PC-9 (cell line): ENCODE measurements around the gene WT1. TPM values are rescaled to one million over a fixed set of nuclear protein-coding genes. Genes with fewer than 3 reads are reported as not detected.

Source experiments
- BruUV-seq: library from RNA; stranded (reverse); fragments of 400-500 nt; replicated peaks from 2 replicates; lab custom pipeline; 2021; lab: Mats Ljungman, UMichigan
- CTCF ChIA-PET: fragments of 300-600 bp; sonication (Branson Sonifier 250); formaldehyde crosslinking; loops from one replicate; lab custom pipeline; 2022; ENCODE audit warnings: antibody characterized with exemption; lab: Charles Lee
- POLR2A ChIA-PET: fragments of 300-600 bp; sonication (Branson Sonifier 250); formaldehyde crosslinking; loops from one replicate; lab custom pipeline; 2022; ENCODE audit warnings: antibody characterized with exemption; ENCODE audit not compliant: unreplicated experiment; lab: Charles Lee
- DNase-seq, 2 experiments: peaks; one replicate each; pipeline versions ENCODE4 v3.0.0 to v3.0.0-alpha.2; 2015 to 2022; ENCODE audit warnings: mixed read lengths in 1 of 2
- H2AFZ ChIP-seq: fragments of 200-600 bp; sonication (generic); 2 replicates; pipeline ENCODE4 v1.8.1; 2017; ENCODE audit warnings: antibody characterized with exemption
- H3F3A ChIP-seq: fragments of 200-600 bp; sonication (generic); 2 replicates; pipeline ENCODE4 v1.8.1; 2017; ENCODE audit warnings: antibody characterized with exemption, mild to moderate bottlenecking, low read depth; ENCODE audit not compliant: insufficient read depth
- H3K27ac ChIP-seq: fragments of 200-600 bp; sonication (generic); 2 replicates; pipeline ENCODE4 v1.6.1; 2016; ENCODE audit warnings: mixed run types
- H3K27me3 ChIP-seq: fragments of 200-600 bp; sonication (generic); 2 replicates; pipeline ENCODE4 v1.6.1; 2016; ENCODE audit warnings: low read depth, mixed run types; ENCODE audit not compliant: insufficient read depth
- H3K36me3 ChIP-seq: fragments of 200-600 bp; sonication (generic); 2 replicates; pipeline ENCODE4 v1.6.1; 2016; ENCODE audit warnings: low read depth, mixed run types
- H3K4me1 ChIP-seq: fragments of 200-600 bp; sonication (generic); replicated peaks from 2 replicates; pipeline ENCODE4 v1.6.1; 2016; ENCODE audit warnings: mixed run types; ENCODE audit not compliant: insufficient read depth
- H3K4me2 ChIP-seq: fragments of 200-600 bp; sonication (generic); 2 replicates; pipeline ENCODE4 v1.6.1; 2017; ENCODE audit warnings: mixed run types
- H3K4me3 ChIP-seq: fragments of 200-600 bp; sonication (generic); 2 replicates; pipeline ENCODE4 v1.6.1; 2016; ENCODE audit warnings: mixed run types
- H3K79me2 ChIP-seq: fragments of 200-600 bp; sonication (generic); 2 replicates; pipeline ENCODE4 v1.6.1; 2017; ENCODE audit warnings: low read depth, mixed run types
- H3K9me2 ChIP-seq: fragments of 200-600 bp; sonication (generic); 2 replicates; pipeline ENCODE4 v1.8.1; 2017; ENCODE audit warnings: mild to moderate bottlenecking; ENCODE audit not compliant: insufficient read depth
- H3K9me3 ChIP-seq: fragments of 200-600 bp; sonication (generic); 2 replicates; pipeline ENCODE4 v1.8.1; 2016; ENCODE audit warnings: low read depth; ENCODE audit not compliant: insufficient read depth
- H4K20me1 ChIP-seq: fragments of 200-600 bp; sonication (generic); 2 replicates; pipeline ENCODE4 v1.8.1; 2017; ENCODE audit not compliant: insufficient read depth
- CTCF ChIP-seq: fragments of 200-600 bp; sonication (generic); conservative IDR thresholded peaks from 2 replicates; pipeline ENCODE4 v1.6.1; 2017; ENCODE audit warnings: mixed run types, antibody characterized with exemption, mild to moderate bottlenecking, moderate library complexity
- EZH2 ChIP-seq: fragments of 200-600 bp; sonication (generic); IDR thresholded peaks from 2 replicates; pipeline ENCODE4 v1.8.0; 2017; ENCODE audit warnings: antibody characterized with exemption, low read depth
- intact Hi-C: fragments of 100-400 bp; cut with micrococcal nuclease; formaldehyde crosslinking; loops from one replicate; pipeline ENCODE4 v1.10.0; 2022; ENCODE audit not compliant: unreplicated experiment
- total RNA-seq: library from RNA; stranded (reverse); gene quantifications from 2 replicates; pipeline ENCODE4 v1.2.3, GENCODE V29; 2021

Gene WT1
- total RNA-seq, 1 experiment from 2014 or later: not detected

GRCh38 chr11:32386770-32387377, 48.5 kb downstream of the WT1 start:
- no peaks in the 10 kb centered on the region for H3K9me3 ChIP-seq
- H2AFZ ChIP-seq: no peak overlapping the region
- intact Hi-C loops: loop anchor here (5.0 kb wide), 1 partner anchor 405 kb away; the partner anchor contains the start of gene CCDC73
- H3F3A ChIP-seq: no peaks in the 10 kb centered on the region
- H3K4me2 ChIP-seq: peak overlapping the region; percentile 15
- no peaks in the 10 kb centered on the region for H3K79me2 ChIP-seq
- CTCF ChIA-PET: no interaction called here
- H3K4me1 ChIP-seq: peaks cover 9% of the 10 kb centered on the region; the same call in 1 of the 2 replicates
- TF ChIP-seq EZH2: no peak
- TF ChIP-seq CTCF: no peak
- H3K27me3 ChIP-seq: peaks cover 21% of the 10 kb centered on the region
- H4K20me1 ChIP-seq: no peaks in the 10 kb centered on the region
- H3K9me2 ChIP-seq: no peaks in the 10 kb centered on the region
- no TSS peak for BruUV-seq
- H3K4me3 ChIP-seq: no peak overlapping the region
- no peak for DNase-seq
- H3K36me3 ChIP-seq: no peaks in the 10 kb centered on the region
- H3K27ac ChIP-seq: no peak overlapping the region
- POLR2A ChIA-PET: no interaction called here

DNA sequence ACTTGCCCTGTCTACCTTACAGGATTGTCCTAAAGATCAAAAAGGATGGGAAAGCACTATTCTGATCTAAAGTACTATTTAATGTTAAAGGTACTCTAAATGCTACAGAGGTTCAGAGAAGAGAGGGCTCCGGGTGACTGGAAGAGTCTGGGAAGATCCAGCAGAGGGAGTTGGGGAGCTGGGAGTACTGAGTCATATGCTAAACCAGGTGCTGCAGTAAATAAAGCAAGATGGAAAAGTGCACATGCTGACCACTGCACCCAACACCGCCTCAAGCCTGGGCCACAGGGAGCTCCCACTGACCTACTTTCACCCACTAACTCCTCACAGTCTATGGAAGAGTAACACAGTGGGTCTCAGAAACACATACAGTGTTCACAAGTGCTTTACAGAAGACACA, 49.3 kb downstream of the WT1 start:
- TF ChIP-seq CTCF: peak; percentile 67
- TF ChIP-seq EZH2: no peak
- Histone ChIP-seq H3K4me3 (no peak overlapping the region), H3K79me2 (no peaks in the 10 kb centered on the region), H3K4me2 (peak overlapping the region; percentile 15), H4K20me1 (no peaks in the 10 kb centered on the region), H3K9me2 (no peaks in the 10 kb centered on the region), H3F3A (no peaks in the 10 kb centered on the region), H3K27me3 (peaks cover 29% of the 10 kb centered on the region), H3K36me3 (no peaks in the 10 kb centered on the region), H3K9me3 (no peaks in the 10 kb centered on the region), H3K27ac (no peak overlapping the region), H3K4me1 (peaks cover 9% of the 10 kb centered on the region; the same call in 1 of the 2 replicates), H2AFZ (no peak overlapping the region)
- intact Hi-C loops: loop anchor here (5.0 kb wide), 1 partner anchor 406 kb away; the partner anchor contains the start of gene CCDC73
- peak; percentile 19 to 50 for DNase-seq
- ChIA-PET POLR2A (interaction anchor here (0.6 kb wide), 1 partner anchor 386 kb away, joined by 4 read pairs; no protein-coding TSS in a partner anchor), CTCF (no interaction called here)
- BruUV-seq: no TSS peak

- no peak for TF ChIP-seq CTCF
- no peak for TF ChIP-seq EZH2
- Histone ChIP-seq H3K79me2 (no peaks in the 10 kb centered on the region), H2AFZ (no peak overlapping the region), H3K27ac (no peak overlapping the region), H3K4me2 (no peak overlapping the region), H4K20me1 (no peaks in the 10 kb centered on the region), H3K27me3 (peaks cover 38% of the 10 kb centered on the region), H3K36me3 (no peaks in the 10 kb centered on the region), H3K4me1 (peaks cover 9% of the 10 kb centered on the region; the same call in 1 of the 2 replicates), H3F3A (no peaks in the 10 kb centered on the region), H3K9me2 (no peaks in the 10 kb centered on the region), H3K9me3 (no peaks in the 10 kb centered on the region), H3K4me3 (no peak overlapping the region)
- no TSS peak for BruUV-seq
- CTCF ChIA-PET: no interaction called here
- POLR2A ChIA-PET: no interaction called here
- peak in 1 of 2 experiments; percentile 57 for DNase-seq
- intact Hi-C loops: no loop called here
These were observed 52.8 kb downstream of the WT1 start for GRCh38 chr11:32382339-32383049.
